Measurements from ENCODE around the gene TMEM240. TPM values are rescaled to one million over a fixed set of nuclear protein-coding genes. Genes with fewer than 3 reads are reported as not detected.

TMEM240 gene
- total and polyA plus RNA-seq, 2 experiments from 2014 or later, result 1.8 to 5.1 TPM

DNA sequence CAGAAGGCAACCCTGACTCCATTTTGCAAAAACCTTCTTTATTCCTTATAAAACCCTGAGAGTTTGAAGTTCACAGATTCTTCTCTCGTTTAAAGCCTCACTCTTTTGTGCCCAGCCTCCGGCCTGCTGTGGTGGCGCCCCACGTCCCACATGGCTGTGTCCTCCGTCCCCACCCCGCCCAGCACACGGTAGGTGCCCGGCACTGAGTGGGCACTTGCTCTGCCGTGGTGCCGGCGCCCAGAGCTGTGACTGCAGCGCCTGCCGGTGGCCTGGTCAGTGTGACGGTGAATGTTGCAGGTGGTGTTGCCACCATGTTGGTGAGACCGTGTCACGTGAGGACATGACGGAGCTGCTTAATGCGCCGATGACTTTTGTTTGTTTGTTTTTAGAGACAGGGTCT lies 19.1 kb downstream of the TMEM240 start:
- no peak overlapping the region for H3K27ac ChIP-seq (ENCODE audit: low read depth)
- H3K4me2 ChIP-seq, result no peak overlapping the region
- Mint-ChIP-seq H3K27me3 (ENCODE audit: insufficient read depth, low read depth, poor library complexity) (peaks cover 3% of the 10 kb centered on the region), H3K27ac (no peak overlapping the region), H3K36me3 (ENCODE audit: low read depth) (peaks cover 36% of the 10 kb centered on the region), H3K4me1 (no peaks in the 10 kb centered on the region), H3K4me3 (no peak overlapping the region), H3K9me3 (no peaks in the 10 kb centered on the region)
- DNase-seq (ENCODE audit: low spot score) (no peak), ATAC-seq (no peak)
- TF ChIP-seq, protein P1, sequence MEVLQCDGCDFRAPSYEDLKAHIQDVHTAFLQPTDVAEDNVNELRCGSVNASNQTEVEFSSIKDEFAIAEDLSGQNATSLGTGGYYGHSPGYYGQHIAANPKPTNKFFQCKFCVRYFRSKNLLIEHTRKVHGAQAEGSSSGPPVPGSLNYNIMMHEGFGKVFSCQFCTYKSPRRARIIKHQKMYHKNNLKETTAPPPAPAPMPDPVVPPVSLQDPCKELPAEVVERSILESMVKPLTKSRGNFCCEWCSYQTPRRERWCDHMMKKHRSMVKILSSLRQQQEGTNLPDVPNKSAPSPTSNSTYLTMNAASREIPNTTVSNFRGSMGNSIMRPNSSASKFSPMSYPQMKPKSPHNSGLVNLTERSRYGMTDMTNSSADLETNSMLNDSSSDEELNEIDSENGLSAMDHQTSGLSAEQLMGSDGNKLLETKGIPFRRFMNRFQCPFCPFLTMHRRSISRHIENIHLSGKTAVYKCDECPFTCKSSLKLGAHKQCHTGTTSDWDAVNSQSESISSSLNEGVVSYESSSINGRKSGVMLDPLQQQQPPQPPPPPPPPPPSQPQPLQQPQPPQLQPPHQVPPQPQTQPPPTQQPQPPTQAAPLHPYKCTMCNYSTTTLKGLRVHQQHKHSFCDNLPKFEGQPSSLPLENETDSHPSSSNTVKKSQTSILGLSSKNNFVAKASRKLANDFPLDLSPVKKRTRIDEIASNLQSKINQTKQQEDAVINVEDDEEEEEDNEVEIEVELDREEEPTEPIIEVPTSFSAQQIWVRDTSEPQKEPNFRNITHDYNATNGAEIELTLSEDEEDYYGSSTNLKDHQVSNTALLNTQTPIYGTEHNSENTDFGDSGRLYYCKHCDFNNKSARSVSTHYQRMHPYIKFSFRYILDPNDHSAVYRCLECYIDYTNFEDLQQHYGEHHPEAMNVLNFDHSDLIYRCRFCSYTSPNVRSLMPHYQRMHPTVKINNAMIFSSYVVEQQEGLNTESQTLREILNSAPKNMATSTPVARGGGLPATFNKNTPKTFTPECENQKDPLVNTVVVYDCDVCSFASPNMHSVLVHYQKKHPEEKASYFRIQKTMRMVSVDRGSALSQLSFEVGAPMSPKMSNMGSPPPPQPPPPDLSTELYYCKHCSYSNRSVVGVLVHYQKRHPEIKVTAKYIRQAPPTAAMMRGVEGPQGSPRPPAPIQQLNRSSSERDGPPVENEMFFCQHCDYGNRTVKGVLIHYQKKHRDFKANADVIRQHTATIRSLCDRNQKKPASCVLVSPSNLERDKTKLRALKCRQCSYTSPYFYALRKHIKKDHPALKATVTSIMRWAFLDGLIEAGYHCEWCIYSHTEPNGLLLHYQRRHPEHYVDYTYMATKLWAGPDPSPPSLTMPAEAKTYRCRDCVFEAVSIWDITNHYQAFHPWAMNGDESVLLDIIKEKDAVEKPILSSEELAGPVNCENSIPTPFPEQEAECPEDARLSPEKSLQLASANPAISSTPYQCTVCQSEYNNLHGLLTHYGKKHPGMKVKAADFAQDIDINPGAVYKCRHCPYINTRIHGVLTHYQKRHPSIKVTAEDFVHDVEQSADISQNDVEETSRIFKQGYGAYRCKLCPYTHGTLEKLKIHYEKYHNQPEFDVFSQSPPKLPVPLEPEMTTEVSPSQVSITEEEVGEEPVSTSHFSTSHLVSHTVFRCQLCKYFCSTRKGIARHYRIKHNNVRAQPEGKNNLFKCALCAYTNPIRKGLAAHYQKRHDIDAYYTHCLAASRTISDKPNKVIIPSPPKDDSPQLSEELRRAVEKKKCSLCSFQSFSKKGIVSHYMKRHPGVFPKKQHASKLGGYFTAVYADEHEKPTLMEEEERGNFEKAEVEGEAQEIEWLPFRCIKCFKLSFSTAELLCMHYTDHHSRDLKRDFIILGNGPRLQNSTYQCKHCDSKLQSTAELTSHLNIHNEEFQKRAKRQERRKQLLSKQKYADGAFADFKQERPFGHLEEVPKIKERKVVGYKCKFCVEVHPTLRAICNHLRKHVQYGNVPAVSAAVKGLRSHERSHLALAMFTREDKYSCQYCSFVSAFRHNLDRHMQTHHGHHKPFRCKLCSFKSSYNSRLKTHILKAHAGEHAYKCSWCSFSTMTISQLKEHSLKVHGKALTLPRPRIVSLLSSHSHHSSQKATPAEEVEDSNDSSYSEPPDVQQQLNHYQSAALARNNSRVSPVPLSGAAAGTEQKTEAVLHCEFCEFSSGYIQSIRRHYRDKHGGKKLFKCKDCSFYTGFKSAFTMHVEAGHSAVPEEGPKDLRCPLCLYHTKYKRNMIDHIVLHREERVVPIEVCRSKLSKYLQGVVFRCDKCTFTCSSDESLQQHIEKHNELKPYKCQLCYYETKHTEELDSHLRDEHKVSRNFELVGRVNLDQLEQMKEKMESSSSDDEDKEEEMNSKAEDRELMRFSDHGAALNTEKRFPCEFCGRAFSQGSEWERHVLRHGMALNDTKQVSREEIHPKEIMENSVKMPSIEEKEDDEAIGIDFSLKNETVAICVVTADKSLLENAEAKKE (CRISPR knock-in tag; IDR thresholded peaks at IDR 0.05), result no peak
- TF ChIP-seq POLR2AphosphoS5 (IDR thresholded peaks at IDR 0.05; ENCODE audit: low read depth) (no peak), JUNB (IDR thresholded peaks at IDR 0.05; ENCODE audit: unreplicated experiment) (no peak), NANOG (IDR thresholded peaks at IDR 0.05; ENCODE audit: borderline replicate concordance) (no peak), EZH2 (IDR thresholded peaks at IDR 0.05; ENCODE audit: low read depth, unreplicated experiment) (no peak), EZH2phosphoT487 (IDR thresholded peaks at IDR 0.05; ENCODE audit: unreplicated experiment) (no peak), CREB1 (CRISPR knock-in tag; IDR thresholded peaks at IDR 0.05; ENCODE audit: low read depth) (no peak), ZNF331 (CRISPR knock-in tag; IDR thresholded peaks at IDR 0.05; ENCODE audit: low read depth) (no peak), STAT1 (IDR thresholded peaks at IDR 0.05; ENCODE audit: unreplicated experiment) (no peak), ZNF114 (CRISPR knock-in tag; IDR thresholded peaks at IDR 0.05) (no peak)
- TF ChIP-seq, protein P2, sequence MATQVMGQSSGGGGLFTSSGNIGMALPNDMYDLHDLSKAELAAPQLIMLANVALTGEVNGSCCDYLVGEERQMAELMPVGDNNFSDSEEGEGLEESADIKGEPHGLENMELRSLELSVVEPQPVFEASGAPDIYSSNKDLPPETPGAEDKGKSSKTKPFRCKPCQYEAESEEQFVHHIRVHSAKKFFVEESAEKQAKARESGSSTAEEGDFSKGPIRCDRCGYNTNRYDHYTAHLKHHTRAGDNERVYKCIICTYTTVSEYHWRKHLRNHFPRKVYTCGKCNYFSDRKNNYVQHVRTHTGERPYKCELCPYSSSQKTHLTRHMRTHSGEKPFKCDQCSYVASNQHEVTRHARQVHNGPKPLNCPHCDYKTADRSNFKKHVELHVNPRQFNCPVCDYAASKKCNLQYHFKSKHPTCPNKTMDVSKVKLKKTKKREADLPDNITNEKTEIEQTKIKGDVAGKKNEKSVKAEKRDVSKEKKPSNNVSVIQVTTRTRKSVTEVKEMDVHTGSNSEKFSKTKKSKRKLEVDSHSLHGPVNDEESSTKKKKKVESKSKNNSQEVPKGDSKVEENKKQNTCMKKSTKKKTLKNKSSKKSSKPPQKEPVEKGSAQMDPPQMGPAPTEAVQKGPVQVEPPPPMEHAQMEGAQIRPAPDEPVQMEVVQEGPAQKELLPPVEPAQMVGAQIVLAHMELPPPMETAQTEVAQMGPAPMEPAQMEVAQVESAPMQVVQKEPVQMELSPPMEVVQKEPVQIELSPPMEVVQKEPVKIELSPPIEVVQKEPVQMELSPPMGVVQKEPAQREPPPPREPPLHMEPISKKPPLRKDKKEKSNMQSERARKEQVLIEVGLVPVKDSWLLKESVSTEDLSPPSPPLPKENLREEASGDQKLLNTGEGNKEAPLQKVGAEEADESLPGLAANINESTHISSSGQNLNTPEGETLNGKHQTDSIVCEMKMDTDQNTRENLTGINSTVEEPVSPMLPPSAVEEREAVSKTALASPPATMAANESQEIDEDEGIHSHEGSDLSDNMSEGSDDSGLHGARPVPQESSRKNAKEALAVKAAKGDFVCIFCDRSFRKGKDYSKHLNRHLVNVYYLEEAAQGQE (IDR thresholded peaks at IDR 0.05; ENCODE audit: unreplicated experiment), result no peak
- TF ChIP-seq, protein P3, sequence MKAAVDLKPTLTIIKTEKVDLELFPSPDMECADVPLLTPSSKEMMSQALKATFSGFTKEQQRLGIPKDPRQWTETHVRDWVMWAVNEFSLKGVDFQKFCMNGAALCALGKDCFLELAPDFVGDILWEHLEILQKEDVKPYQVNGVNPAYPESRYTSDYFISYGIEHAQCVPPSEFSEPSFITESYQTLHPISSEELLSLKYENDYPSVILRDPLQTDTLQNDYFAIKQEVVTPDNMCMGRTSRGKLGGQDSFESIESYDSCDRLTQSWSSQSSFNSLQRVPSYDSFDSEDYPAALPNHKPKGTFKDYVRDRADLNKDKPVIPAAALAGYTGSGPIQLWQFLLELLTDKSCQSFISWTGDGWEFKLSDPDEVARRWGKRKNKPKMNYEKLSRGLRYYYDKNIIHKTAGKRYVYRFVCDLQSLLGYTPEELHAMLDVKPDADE (IDR thresholded peaks at IDR 0.05), result no peak
- H3K36me3 ChIP-seq (ENCODE audit: insufficient read depth), result peaks cover 5% of the 10 kb centered on the region
- no peaks in the 10 kb centered on the region; the same call in none of the 2 replicates for H4K20me1 ChIP-seq (replicated peaks; ENCODE audit: insufficient read depth)
- no peaks in the 10 kb centered on the region for H3K9me2 ChIP-seq (ENCODE audit: insufficient read depth)
- H3K4me1 ChIP-seq (ENCODE audit: insufficient read depth), result no peaks in the 10 kb centered on the region
- H2AFZ ChIP-seq, result no peak overlapping the region
- H3K27me3 ChIP-seq (ENCODE audit: insufficient read depth), result no peaks in the 10 kb centered on the region
- H3K79me2 ChIP-seq (replicated peaks; ENCODE audit: insufficient read depth), result no peaks in the 10 kb centered on the region
- no peak overlapping the region for H3K4me3 ChIP-seq
- no peaks in the 10 kb centered on the region for H3F3A ChIP-seq (replicated peaks; ENCODE audit: low read depth)
